Measurements from ENCODE around the gene CLTCL1.

The CLTCL1 gene

DNA sequence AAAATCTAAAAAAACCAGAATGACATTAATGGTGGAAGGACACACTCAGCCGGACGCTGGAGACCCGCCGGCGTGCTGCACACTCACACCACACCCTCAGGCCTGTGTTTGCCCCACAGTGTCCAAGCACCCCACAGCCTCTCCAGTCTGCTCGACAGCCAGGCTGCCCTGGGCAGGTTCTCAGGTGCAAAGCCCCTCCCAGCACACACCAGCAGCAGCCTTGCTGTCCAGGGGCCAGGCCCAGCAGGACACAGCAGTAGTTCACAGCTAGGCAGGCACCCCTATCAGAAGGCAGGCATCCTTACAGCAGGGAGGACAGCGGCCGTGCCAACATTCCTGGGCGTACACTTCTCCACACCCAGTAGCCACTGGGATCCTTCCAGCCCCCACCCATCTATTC, 111.3 kb downstream of the CLTCL1 start:
- Histone ChIP-seq H3K4me1 (ENCODE audit: control insufficient read depth, insufficient read depth, low read length) (peaks cover 20% of the 10 kb centered on the region), H3K4me3 (ENCODE audit: low read length in 2 of 2) (no peak overlapping the region), H3K9me3 (ENCODE audit: control insufficient read depth in 2 of 2, low read length in 2 of 2) (no peaks in the 10 kb centered on the region), H3K27ac (ENCODE audit: low read length) (peak overlapping the region; percentile 76), H3K27me3 (ENCODE audit: control insufficient read depth in 1 of 2, insufficient read depth in 2 of 2, low read length in 2 of 2) (no peaks in the 10 kb centered on the region), H3K36me3 (ENCODE audit: control insufficient read depth in 2 of 2, insufficient read depth in 2 of 2, low read length in 2 of 2) (no peaks in the 10 kb centered on the region), H3K9ac (ENCODE audit: low read length in 2 of 2) (no peak overlapping the region)

DNA sequence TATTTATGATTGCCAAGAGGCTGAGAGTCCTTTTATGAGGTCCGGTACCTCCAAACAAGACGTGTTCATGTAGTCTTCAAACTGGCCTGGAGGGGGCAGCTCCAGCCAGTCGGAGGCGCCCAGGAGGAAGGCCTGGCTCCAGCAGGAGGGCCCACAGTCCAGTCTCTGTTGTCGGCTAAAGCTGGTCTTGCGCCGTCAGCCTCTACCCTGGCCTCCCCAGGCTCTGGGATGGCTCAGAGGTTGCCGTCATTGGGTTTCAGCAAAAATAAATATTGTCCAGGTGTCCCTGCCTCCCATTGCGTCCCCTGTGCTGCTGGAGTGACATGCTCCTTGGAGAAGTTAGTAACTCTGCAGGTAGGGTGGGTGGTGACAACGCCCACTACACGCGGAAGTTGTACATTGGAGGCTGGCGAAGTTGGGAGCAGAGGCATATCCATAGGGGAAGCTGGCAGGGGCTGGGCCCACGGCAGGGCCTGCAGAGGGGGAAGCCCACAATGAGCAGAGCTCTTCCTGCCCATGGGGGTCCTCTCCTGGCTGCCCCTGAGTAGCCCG, 111.9 kb downstream of the CLTCL1 start:
- peak overlapping the region; percentile 49 to 78 for H3K4me3 ChIP-seq (ENCODE audit: low read length in 2 of 2)
- H3K9me3 ChIP-seq (ENCODE audit: control insufficient read depth in 2 of 2, low read length in 2 of 2) = no peaks in the 10 kb centered on the region

GRCh38 chr22:19178657-19179496, 112.6 kb downstream of the CLTCL1 start, which contains the start of gene SLC25A1:
Gene SLC25A1 (minus strand): TSS chr22:19178736. CDS start chr22:19178673, 63 bp downstream.
- peak within 1 kb of the TSS; percentile 76 for H3K27ac ChIP-seq (ENCODE audit: low read length)
- H3K4me3 ChIP-seq (ENCODE audit: low read length in 2 of 2) = peak within 1 kb of the TSS; percentile 58 to 78
- peak within 1 kb of the TSS; percentile 64 for H3K9ac ChIP-seq (ENCODE audit: low read length in 2 of 2)
- H3K4me1 ChIP-seq (ENCODE audit: control insufficient read depth, insufficient read depth, low read length) = peaks cover 29% of the 10 kb centered on the region
- no peaks in the 10 kb centered on the region for H3K27me3 ChIP-seq (ENCODE audit: control insufficient read depth in 1 of 2, insufficient read depth in 2 of 2, low read length in 2 of 2)
- H3K9me3 ChIP-seq (ENCODE audit: control insufficient read depth in 2 of 2, low read length in 2 of 2) = no peaks in the 10 kb centered on the region
- H3K36me3 ChIP-seq (ENCODE audit: control insufficient read depth in 2 of 2, insufficient read depth in 2 of 2, low read length in 2 of 2) = no peaks in the 10 kb centered on the region

More for the DNA sequence above, 111.9 kb downstream of the CLTCL1 start:
- no peaks in the 10 kb centered on the region for H3K27me3 ChIP-seq (ENCODE audit: control insufficient read depth in 1 of 2, insufficient read depth in 2 of 2, low read length in 2 of 2)
- H3K4me1 ChIP-seq (ENCODE audit: control insufficient read depth, insufficient read depth, low read length) = peaks cover 22% of the 10 kb centered on the region
- no peaks in the 10 kb centered on the region for H3K36me3 ChIP-seq (ENCODE audit: control insufficient read depth in 2 of 2, insufficient read depth in 2 of 2, low read length in 2 of 2)
- peak overlapping the region; percentile 76 for H3K27ac ChIP-seq (ENCODE audit: low read length)
- H3K9ac ChIP-seq (ENCODE audit: low read length in 2 of 2) = peak overlapping the region; percentile 42 to 47

DNA sequence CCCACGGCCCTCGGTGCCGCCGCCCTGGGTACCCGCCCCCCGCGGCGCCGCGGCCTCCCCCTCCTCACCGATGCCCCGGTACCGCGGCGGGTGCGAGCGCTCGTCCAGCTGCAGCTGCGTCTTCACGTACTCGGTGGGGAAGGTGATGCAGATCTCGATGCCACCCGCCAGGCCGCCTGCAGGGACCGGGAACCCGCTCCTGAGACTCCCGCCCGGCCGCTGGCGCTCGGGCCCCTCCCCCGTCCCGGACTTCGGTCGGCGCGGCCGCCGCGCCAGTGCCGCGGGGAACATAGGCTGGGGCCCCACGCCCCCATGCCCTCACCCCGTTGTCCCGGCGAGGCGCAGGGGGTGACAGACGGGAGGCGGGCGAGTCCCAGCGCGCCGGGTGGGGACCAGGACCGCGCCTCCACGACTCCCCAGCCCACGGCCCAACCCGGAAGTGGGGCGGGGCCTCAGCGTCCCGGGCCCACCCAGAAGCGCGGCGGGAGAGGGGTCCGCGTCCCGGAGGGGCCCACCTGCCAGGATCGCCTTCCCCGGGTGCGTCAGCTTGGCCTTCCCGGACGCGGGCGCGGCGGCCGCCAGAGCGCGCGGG, 113.4 kb downstream of the CLTCL1 start:
- H3K27ac ChIP-seq (ENCODE audit: low read length) = peak overlapping the region; percentile 66
- H3K4me1 ChIP-seq (ENCODE audit: control insufficient read depth, insufficient read depth, low read length) = peaks cover 34% of the 10 kb centered on the region
- no peaks in the 10 kb centered on the region for H3K36me3 ChIP-seq (ENCODE audit: control insufficient read depth in 2 of 2, insufficient read depth in 2 of 2, low read length in 2 of 2)

GRCh38 chr22:19177164-19178064, 114.1 kb downstream of the CLTCL1 start:
- Histone ChIP-seq H3K9me3 (ENCODE audit: control insufficient read depth in 2 of 2, low read length in 2 of 2) (no peaks in the 10 kb centered on the region), H3K9ac (ENCODE audit: low read length in 2 of 2) (peak overlapping the region; percentile 64), H3K36me3 (ENCODE audit: control insufficient read depth in 2 of 2, insufficient read depth in 2 of 2, low read length in 2 of 2) (no peaks in the 10 kb centered on the region), H3K27ac (ENCODE audit: low read length) (peak overlapping the region; percentile 66), H3K4me1 (ENCODE audit: control insufficient read depth, insufficient read depth, low read length) (peaks cover 40% of the 10 kb centered on the region), H3K4me3 (ENCODE audit: low read length in 2 of 2) (peak overlapping the region; percentile 58 to 78), H3K27me3 (ENCODE audit: control insufficient read depth in 1 of 2, insufficient read depth in 2 of 2, low read length in 2 of 2) (no peaks in the 10 kb centered on the region)

More for the DNA sequence above, 113.4 kb downstream of the CLTCL1 start:
- Histone ChIP-seq H3K9me3 (ENCODE audit: control insufficient read depth in 2 of 2, low read length in 2 of 2) (no peaks in the 10 kb centered on the region), H3K4me3 (ENCODE audit: low read length in 2 of 2) (peak overlapping the region; percentile 58 to 78), H3K9ac (ENCODE audit: low read length in 2 of 2) (peak overlapping the region; percentile 64), H3K27me3 (ENCODE audit: control insufficient read depth in 1 of 2, insufficient read depth in 2 of 2, low read length in 2 of 2) (no peaks in the 10 kb centered on the region)

- no peak overlapping the region for H3K9ac ChIP-seq (ENCODE audit: low read length in 2 of 2)
Measured at GRCh38 chr22:19176732-19177131, 114.8 kb downstream of the CLTCL1 start.

GRCh38 chr22:19176175-19176643, 115.3 kb downstream of the CLTCL1 start:
- no peak overlapping the region for H3K4me3 ChIP-seq (ENCODE audit: low read length in 2 of 2)
- no peak overlapping the region for H3K27ac ChIP-seq (ENCODE audit: low read length)
- H3K4me1 ChIP-seq (ENCODE audit: control insufficient read depth, insufficient read depth, low read length) = peaks cover 47% of the 10 kb centered on the region

More at GRCh38 chr22:19176732-19177131, 114.8 kb downstream of the CLTCL1 start:
- no peaks in the 10 kb centered on the region for H3K36me3 ChIP-seq (ENCODE audit: control insufficient read depth in 2 of 2, insufficient read depth in 2 of 2, low read length in 2 of 2)
- H3K4me1 ChIP-seq (ENCODE audit: control insufficient read depth, insufficient read depth, low read length) = peaks cover 47% of the 10 kb centered on the region
- H3K27me3 ChIP-seq (ENCODE audit: control insufficient read depth in 1 of 2, insufficient read depth in 2 of 2, low read length in 2 of 2) = no peaks in the 10 kb centered on the region
- peak overlapping the region in 1 of 2 donors; percentile 78 for H3K4me3 ChIP-seq (ENCODE audit: low read length in 2 of 2)
- H3K27ac ChIP-seq (ENCODE audit: low read length) = no peak overlapping the region
- no peaks in the 10 kb centered on the region for H3K9me3 ChIP-seq (ENCODE audit: control insufficient read depth in 2 of 2, low read length in 2 of 2)

GRCh38 chr22:19175602-19176174, 115.8 kb downstream of the CLTCL1 start:
- Histone ChIP-seq H3K4me1 (ENCODE audit: control insufficient read depth, insufficient read depth, low read length) (peaks cover 51% of the 10 kb centered on the region), H3K27me3 (ENCODE audit: control insufficient read depth in 1 of 2, insufficient read depth in 2 of 2, low read length in 2 of 2) (no peaks in the 10 kb centered on the region), H3K27ac (ENCODE audit: low read length) (no peak overlapping the region), H3K36me3 (ENCODE audit: control insufficient read depth in 2 of 2, insufficient read depth in 2 of 2, low read length in 2 of 2) (no peaks in the 10 kb centered on the region), H3K9ac (ENCODE audit: low read length in 2 of 2) (no peak overlapping the region), H3K4me3 (ENCODE audit: low read length in 2 of 2) (no peak overlapping the region), H3K9me3 (ENCODE audit: control insufficient read depth in 2 of 2, low read length in 2 of 2) (no peaks in the 10 kb centered on the region)

More at GRCh38 chr22:19176175-19176643, 115.3 kb downstream of the CLTCL1 start:
- H3K9ac ChIP-seq (ENCODE audit: low read length in 2 of 2) = no peak overlapping the region
- H3K27me3 ChIP-seq (ENCODE audit: control insufficient read depth in 1 of 2, insufficient read depth in 2 of 2, low read length in 2 of 2) = no peaks in the 10 kb centered on the region
- H3K36me3 ChIP-seq (ENCODE audit: control insufficient read depth in 2 of 2, insufficient read depth in 2 of 2, low read length in 2 of 2) = no peaks in the 10 kb centered on the region
- H3K9me3 ChIP-seq (ENCODE audit: control insufficient read depth in 2 of 2, low read length in 2 of 2) = no peaks in the 10 kb centered on the region

DNA sequence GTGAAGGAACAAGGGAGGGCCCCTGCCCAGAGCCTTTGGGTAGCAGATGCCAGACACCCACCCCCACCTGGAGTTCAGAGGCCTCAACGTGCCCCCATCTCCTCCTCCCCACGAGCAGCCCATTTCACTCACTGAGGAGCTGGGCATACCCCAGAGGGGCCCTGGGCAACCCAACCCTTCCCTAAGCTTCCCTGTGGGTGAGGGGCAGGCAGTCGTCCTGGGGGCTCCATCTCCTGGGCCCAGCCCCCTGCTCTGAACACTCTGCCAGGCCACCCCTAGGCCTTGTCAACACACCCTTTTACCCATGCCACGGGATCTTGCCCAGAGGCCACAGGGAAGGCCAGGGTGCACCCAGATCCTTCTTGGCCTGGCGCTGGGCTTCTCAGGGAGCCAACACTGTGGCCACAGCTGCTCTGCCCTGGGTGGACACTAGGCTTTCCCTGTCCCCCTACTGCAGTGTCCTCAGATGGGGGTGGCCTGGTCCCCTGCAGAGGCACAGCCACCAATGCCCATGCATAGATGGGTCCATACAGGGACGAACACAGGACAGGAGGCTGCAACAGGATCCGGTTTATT, 116.4 kb downstream of the CLTCL1 start:
- no peak overlapping the region for H3K27ac ChIP-seq (ENCODE audit: low read length)
- no peak overlapping the region for H3K4me3 ChIP-seq (ENCODE audit: low read length in 2 of 2)
- H3K36me3 ChIP-seq (ENCODE audit: control insufficient read depth in 2 of 2, insufficient read depth in 2 of 2, low read length in 2 of 2) = no peaks in the 10 kb centered on the region
- no peak overlapping the region for H3K9ac ChIP-seq (ENCODE audit: low read length in 2 of 2)
- H3K9me3 ChIP-seq (ENCODE audit: control insufficient read depth in 2 of 2, low read length in 2 of 2) = no peaks in the 10 kb centered on the region
- H3K27me3 ChIP-seq (ENCODE audit: control insufficient read depth in 1 of 2, insufficient read depth in 2 of 2, low read length in 2 of 2) = no peaks in the 10 kb centered on the region
- H3K4me1 ChIP-seq (ENCODE audit: control insufficient read depth, insufficient read depth, low read length) = peaks cover 57% of the 10 kb centered on the region
